SHP77 treated with DMSO at 0.1 percent for 48 hours (cell line): ENCODE data around the gene OVOL3.
"Not testable (repeated sequence)": the region's sequence is repeated elsewhere in the genome, so short reads cannot be mapped to it uniquely, and the experiment has no call there.

Experiments used
- DNase-seq: peaks from one replicate; lab custom pipeline; 2025; lab: John Stamatoyannopoulos, UW

Gene OVOL3

DNA sequence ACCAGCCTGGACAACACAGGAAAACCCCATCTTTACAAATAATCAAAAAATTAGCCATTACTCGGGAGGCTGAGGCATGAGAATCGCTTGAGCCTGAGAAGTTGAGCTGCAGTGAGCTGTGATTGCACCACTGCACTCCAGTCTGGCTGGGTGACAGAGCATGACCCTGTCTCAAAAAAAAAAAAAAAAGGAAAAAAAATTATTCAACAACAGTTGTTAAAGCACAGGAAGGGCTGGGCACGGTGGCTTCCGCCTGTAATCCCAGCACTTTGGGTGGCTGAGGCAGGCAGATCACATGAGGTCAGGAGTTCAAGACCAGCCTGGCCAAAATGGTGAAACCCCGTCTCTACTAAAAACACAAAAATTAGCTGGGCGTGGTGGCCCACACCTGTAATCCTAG lies 20.3 kb downstream of the OVOL3 start:
- not testable (repeated sequence) for DNase-seq

DNA sequence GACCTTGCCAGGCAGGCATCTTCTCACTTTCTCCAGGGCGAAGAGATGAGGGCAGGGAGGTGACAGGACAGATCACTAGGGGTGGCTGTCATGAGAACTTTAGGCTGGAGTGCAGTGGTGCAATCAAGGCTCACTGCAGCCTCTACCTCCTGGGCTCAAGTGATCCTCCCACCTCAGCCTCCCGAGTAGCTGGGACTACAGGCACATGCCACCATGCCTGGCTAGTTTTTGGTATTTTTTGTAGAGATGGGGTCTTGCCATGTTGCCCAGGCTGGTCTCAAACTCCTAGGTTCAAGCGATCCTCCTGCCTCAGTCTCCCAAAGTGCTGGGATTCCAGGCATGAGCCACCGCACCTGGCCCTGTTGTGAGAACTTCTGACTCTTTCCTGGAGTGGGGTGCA lies 23.9 kb downstream of the OVOL3 start:
- not testable (repeated sequence) for DNase-seq

DNA sequence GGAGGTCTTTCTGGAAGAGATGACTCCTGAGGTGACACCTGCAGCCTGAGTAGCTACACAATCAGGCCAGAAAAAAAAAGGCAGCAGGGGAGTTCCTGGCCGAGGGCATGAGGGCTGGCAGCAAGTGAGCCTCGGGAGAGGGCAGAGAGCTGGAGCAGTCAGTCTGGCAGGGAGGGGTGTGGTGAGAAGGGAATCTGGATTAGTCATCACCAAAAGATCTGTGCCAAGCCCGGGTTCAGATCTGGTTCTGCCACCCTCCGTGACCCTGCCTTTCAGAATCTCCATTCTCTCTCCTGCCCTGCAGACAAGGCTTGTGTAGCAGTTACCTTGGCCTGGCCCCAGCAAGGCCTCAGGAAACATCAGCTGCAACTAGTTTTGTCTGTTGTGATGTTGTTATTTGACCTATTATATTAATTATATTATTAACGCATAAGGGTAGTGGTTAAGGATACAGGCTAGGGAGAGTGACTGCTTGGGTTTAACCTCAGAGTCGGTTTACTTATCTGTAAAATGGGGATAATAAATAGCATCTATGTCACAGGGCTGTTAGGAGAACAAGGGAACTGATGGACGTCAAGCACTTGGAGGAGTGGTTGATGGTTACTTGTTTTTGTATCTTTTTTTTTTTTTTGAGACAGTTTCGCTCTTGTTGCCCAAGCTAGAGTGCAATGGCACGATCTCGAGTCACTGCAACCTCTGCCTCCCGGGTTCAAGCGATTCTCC lies 26.2 kb downstream of the OVOL3 start:
- DNase-seq: no peak

DNA sequence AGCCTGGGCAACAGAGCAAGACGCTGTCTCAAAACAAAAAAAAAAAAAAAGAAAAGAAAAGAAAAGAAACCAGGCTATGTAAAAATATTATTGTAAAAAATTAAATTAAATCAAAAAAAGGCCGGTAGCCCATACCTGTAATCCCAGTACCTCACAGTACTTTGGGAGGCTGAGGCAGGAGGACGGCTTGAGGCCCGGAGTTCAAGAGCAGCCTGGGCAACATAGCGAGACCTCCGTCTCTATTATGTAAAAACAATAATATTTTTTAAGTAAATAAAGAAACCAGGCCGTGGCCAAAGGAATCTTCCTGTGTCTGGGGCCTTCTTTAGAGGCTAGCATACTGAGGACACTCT lies 28.2 kb downstream of the OVOL3 start:
- no peak for DNase-seq

DNA sequence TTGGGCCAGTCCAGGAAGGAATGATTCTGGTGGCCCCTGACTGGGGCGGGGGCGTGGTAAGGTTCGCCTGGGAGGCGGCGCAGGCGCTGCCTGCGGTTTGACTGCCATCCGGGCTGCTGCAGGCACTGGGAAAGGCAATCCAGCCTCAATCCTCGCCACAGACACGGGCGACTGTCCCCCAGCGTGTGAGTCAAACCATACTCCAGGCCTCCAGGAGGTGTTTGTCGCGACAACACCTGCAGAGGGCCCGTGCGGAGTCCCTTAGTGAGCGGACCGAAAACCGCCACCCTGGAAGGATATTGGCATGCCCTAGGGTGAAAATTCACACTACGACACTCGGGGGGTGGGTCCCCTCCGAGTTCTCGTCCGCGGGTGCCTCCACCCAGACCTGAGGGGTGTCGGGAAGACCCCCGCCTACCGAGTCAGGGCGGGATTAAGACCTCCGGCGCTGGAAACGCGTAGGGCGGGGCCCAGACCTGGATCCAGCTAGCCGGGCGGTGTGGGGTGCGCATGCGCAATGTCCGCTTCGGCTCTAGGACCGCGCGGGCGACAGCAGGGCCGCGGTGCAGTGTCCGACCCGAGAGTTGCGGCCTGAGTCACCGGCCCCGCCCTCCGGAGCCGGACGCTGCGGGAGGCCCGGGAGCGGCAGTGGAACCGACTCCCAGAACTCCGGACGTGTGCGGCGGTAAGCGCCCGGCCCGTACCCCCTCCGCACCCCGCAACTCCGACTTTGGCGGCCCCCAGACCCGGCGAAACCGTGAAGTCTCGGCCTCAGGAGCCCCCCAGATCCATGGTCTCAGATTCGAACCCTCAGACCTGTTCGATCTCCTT lies 28.7 kb downstream of the OVOL3 start, which contains the start of gene CAPNS1:
Gene CAPNS1 (plus strand): TSS at position 594 of the 831 bp plus-strand sequence. CDS start 946 bp downstream, outside the sequence.
- peak; percentile 86 for DNase-seq

DNA sequence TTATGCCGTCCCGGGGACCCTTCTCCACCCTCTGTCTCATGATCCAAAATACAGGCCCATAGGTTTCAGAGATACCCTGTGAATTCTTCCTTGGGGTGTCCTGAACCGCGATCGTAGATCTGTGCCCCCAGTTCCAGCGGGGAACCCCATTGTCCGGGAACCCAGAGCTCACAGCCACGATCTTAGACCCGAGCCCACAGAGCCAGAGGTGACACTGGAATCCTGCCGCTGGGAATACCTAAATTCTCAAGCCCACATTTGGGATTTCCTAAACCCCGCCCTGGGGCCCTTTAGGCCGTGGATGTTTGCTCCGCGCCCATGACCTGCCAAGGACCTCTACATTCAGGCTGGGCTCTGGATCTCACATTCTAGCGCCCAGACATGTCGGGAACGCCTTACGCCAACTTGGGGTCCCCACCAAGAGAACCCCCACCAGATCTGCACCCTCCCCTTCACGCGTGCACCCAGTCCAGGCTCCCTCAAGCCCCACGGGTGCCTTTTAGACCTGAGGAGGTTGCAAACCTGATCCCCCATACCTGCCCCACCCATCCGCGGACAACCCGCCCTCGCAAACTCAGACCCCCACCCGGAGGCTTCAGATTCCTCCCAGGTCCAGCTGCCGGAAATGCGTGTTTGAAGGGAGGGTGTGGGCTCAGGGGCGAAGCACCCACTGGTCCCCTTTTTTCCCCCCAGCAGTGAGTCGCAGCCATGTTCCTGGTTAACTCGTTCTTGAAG lies 29.5 kb downstream of the OVOL3 start:
- DNase-seq: peak; percentile 70

DNA sequence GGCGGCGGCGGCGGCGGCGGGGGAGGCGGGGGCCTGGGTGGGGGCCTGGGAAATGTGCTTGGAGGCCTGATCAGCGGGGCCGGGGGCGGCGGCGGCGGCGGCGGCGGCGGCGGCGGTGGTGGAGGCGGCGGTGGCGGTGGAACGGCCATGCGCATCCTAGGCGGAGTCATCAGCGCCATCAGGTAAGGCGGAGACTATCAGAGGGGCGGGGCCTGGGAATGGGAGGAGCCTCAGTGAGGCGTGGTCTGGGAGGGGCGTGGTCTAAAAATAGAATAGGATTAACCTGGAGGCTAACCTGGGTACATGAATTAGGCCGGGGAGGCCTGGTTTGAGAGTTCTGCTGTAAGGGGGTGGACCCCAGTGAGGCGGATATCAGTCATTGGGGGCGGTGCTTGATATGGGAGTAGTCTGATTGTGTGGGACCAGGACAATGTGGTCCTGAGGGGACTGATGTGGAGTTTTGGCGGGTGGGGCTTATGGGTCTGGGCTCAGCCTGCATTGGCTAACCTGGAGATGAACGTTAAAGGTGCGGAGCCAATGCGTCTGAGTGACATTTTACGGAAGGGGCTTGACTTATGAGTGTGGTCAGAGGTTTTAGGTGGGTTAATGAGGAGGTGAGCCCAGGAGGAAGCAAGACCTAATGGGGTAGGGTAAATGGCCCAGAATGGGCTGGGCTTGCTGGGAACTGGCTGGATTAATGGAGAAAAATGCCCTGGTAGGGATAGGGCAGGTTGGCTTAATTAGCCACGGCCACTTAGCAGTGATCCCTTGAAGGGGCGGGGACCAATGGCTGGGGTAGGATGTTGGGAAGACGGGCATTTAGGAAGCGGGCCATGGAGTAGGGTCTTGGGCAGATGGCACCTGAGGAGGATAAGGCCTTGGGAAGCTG lies 30.3 kb downstream of the OVOL3 start:
- DNase-seq: peak; percentile 52

DNA sequence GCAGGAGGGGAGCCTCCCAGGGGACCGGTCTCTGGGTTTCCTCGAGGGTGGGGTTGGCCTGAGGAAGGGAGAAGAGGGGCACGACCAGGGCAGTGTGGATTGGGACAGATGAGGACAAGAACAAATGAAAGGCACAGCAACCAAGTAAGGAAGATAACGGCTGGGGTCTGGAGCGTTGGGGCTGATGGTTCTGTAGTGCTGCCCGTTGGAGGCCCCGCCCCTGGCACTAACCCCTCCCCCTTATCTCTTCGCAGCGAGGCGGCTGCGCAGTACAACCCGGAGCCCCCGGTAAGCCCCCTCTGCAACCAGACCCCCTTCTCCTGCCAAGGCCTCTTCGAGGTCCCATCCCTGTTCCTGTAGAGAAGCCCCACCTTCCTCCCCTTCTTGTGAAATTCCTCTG lies 31.1 kb downstream of the OVOL3 start:
- DNase-seq: no peak

DNA sequence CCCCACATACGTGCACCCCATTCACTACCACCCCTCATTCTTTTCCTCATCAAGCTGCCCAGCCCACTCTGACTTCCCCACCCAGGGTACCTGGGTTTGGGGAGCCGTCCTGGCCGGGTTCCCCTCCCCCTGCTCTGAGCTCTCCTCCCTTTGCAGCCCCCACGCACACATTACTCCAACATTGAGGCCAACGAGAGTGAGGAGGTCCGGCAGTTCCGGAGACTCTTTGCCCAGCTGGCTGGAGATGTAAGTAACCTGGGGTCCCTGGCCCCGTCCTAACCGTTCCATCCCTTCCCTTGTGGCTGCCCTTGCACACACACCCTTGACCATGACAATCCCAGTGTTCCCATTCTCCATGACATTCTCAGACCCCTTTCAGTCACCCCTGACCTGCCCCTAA lies 31.6 kb downstream of the OVOL3 start:
- no peak for DNase-seq

DNA sequence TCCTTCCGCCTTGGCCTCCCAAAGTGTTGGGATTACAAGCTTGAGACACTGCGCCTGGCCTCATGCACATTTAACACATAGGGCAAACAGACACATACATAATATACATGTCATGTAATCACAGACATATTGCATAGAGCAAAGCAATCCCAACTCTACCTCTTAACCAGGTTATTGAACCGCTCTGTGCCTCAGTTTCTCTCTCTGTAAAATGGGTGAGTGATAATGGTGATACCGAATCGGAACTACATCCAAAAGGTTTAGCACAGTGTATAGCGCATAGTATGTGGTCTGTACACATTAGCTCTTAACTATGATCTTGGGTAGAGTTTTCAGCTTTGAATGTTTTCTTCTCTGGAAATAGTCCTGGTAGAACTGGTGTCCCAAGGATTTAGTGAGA lies 33.7 kb downstream of the OVOL3 start:
- DNase-seq: no peak

DNA sequence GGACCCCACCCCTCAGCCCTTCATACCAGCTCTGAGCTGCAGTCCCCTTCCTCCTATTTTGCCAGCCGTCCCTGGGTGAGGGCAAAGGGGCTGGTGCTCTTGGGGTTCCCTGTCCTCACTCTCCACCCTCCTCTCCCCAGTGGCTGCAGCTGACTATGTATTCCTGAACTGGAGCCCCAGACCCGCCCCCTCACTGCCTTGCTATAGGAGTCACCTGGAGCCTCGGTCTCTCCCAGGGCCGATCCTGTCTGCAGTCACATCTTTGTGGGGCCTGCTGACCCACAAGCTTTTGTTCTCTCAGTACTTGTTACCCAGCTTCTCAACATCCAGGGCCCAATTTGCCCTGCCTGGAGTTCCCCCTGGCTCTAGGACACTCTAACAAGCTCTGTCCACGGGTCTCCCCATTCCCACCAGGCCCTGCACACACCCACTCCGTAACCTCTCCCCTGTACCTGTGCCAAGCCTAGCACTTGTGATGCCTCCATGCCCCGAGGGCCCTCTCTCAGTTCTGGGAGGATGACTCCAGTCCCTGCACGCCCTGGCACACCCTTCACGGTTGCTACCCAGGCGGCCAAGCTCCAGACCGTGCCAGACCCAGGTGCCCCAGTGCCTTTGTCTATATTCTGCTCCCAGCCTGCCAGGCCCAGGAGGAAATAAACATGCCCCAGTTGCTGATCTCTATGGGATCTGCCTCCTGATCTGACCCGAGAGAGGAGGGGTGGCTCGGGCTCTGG lies 38.9 kb downstream of the OVOL3 start:
- no peak for DNase-seq

DNA sequence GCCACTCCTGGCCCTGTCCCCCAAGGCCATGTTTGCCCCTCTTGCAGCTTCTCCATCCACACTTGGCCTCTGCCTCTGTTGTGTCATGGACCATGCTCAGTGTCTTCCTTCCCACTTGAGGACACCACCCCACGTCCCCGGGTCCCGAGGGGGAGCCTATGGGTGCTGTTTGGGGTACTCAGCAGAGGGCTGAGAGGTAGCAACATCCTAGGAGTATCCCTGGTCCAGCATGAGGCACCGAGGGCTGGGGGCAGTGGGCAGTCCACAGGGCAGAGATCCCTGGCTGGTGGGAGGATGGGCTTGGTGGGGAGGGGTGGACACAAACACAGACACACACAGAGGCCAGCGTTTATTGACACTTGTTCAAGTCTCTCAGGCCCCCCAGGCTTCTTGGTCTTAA lies 39.6 kb downstream of the OVOL3 start:
- DNase-seq: no peak

DNA sequence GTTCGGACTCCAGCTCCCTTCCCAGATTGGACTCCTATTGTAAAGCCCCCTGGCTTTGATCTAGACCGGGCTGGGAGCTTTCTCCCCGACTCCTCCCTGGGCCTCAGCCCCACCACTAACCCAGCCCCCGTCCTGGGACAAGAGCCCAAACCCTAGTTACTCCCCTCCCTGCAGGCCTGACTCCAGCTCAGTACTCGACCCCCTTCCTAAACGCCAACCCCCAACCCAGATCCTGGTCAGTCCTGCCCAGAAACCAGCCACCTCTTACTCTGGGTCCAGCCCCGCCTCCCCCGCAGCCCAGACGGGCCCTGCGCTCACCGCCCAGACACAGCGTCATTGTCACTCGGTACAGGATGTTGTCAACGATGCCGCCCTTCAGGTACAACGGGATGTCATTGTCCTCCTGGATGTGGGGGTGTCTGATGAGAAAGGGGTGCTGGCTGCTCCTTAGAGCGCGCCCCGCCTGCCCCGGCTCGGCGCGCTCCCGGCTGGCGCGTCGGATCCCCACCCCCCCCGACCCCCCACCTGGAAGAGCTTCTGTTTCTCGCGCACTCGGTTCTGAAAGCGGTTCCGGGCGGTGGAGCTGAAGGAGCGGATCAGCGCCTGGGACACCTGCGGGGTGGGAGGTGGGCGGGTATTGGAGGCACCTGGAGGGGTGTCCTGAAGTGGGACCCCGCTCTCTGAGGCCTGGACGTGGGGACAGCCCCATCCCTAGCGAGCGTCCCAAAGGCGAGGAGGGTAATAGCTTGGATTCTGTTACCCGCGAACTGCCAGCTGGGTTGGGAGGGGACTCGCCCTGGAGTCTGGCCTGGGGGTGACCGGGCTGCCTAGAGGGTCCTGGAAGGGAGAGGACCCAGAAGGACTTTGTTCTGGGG lies 40.4 kb downstream of the OVOL3 start:
- no peak for DNase-seq

DNA sequence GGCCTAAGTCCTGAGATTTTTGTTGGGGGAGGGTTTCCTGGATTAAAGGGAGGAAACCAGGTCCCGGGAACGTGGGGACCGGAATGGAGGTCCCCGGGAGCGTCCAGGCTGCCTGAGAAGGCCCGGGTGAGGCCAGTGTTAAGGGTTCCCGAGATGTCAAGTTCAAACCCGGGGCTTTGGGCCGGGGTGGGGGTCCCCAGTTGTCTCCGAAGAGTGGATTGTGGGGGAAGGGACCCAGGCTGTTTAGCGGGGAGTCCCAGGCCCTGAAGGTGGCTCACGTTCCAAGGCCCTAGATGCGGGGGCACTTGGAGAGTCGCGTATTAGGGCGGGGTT lies 41.0 kb downstream of the OVOL3 start:
- no peak for DNase-seq

DNA sequence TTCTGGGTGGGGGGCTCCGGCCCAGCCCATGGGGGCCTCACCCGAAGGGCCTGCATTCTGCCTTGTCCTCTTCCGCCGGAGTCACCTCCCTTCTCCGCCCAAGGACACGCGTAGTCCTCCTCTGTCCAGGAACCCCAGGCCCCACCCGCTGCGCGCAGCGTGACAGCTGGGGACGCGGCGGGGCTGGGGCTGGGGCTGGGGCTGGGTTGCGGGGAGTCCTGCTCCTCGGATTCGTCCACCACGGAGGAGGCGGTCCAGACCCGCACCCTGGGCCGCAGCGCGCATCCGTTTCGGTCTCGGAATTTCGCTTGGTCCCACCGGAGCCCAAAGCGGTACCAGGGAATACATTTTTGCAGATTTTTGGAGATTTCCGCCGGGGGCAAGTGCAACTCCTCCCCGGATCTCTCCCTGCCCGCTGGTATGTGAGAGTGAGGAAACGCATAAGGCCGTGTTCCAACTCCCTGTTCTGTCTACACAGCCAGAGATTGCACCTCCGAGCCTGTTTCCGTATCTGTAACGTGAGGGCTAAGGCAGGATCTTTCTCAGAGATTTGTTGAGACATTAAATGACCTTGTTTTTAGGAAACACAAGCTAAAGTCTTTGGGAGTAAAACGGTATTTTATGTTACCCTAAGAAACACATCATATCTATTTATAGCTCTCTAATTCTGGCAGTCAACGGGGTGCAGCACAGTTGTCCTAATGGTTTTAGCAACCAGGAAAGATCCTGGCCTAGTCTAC lies 41.6 kb downstream of the OVOL3 start, which contains the start of gene COX7A1:
Gene COX7A1 (minus strand): TSS at position 96 of the 740 bp plus-strand sequence. CDS start 40 bp downstream, at position 56.
- DNase-seq: no peak

DNA sequence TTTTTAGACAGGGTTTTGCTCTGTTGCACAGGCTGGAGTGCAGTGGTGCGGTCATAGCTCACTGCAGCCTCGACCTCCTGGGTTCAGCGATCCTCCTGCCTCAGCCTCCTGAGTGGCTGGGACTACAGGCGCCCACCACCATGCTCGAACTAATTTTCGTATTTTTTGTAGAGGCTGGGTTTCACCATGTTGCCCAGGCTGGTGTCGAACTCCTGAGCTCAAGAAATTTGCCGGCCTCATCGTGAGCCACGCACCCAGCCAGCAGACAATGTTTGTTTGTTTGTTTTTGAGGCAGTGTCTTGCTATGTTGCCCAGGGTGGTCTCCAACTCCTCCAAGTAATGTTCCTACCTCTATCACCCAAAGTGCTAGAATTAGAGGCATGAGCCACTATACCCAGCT lies 42.2 kb downstream of the OVOL3 start:
- no peak for DNase-seq

DNA sequence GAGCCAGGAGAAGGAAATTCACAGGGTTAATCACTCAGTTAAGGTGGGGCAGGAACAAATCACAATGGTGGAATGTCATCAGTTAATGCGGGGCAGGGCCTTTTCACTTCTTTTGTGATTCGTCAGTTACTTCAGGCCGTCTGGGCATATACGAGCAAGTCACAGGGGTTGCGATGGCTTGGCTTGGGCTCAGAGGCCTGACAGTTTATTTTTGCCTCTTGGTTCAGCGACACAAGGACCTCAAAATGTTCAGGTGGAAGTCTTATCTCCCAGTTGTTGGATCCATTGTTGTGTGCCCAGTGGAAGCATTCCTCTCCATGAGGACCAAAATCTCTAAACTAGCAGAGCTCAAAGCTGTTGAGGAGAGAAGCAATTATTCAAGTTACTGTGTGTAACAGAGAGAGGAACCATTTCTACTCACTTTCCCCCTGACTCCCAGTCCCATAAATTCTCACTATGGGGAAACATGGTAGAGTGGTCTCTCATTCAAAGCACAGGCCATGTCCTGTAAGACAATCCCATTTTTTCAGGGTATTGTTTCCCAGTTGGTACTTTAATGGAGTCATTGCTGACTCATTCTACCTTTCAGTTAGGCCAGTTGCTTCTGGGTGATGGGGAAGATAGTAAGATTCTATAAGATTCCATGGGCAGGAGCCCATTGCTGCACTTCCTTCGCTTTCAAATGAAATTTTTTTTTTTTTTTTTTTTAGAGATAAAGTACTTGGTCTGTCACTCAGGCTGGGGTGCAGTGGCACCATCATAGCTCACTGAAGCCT lies 50.1 kb downstream of the OVOL3 start:
- DNase-seq: no peak
